K562 (cell line): ENCODE results near the gene SLC49A3. TPM values are rescaled to one million over a fixed set of nuclear protein-coding genes. Genes with fewer than 3 reads are reported as not detected.

Experiments
- ATAC-seq: fragments of 200-7000 bp; cut with Tn5 transposase; 3 replicates; pipeline ENCODE4 v1.9.1; 2020; ENCODE audit warnings: moderate library complexity
- BruUV-seq: library from RNA; stranded (reverse); fragments of 400-500 nt; replicated peaks from 2 replicates; lab custom pipeline; 2021; lab: Mats Ljungman, UMichigan
- CTCF ChIA-PET: fragments of 300-600 bp; formaldehyde crosslinking; extraction: SDS; loops from one replicate; lab custom pipeline; 2021; ENCODE audit warnings: low intra/inter-chr PET ratio; lab: Yijun Ruan, JAX
- POLR2A ChIA-PET: fragments of 300-600, 350-650 bp; sonication (Branson Sonifier 250); formaldehyde crosslinking; extraction: SDS; loops from one replicate; lab custom pipeline; 2021; ENCODE audit warnings: antibody characterized with exemption, inconsistent platforms; lab: Yijun Ruan, JAX
- DNase-seq, 4 experiments: peaks; one replicate each; pipeline versions ENCODE4 v3.0.0 to v3.0.0-alpha.2; 2011 to 2018; ENCODE audit warnings: low spot score in 3 of 4, mixed read lengths in 3 of 4; ENCODE audit errors: extremely low read depth in 1 of 4
- FAIRE-seq: peaks from 2 replicates; lab custom pipeline; 2011; peaks lifted over from hg19 to GRCh38; lab: Jason Lieb, UNC
- H2AFZ ChIP-seq: 2 replicates; pipeline ENCODE4 v1.6.0; 2011; ENCODE audit warnings: low read depth, low read length, control low read depth, inconsistent platforms
- H3K27ac ChIP-seq: fragments of 200-600 bp; 3 replicates; pipeline ENCODE4 v1.8.0; 2011; ENCODE audit warnings: low read depth, mild to moderate bottlenecking, control low read depth, inconsistent platforms, low read length, moderate library complexity, mixed read lengths; ENCODE audit errors: extremely low read depth
- H3K27me3 ChIP-seq, 2 experiments: fragments of 300-600 bp in 1 of 2; 2 replicates in 1 of 2; 3 replicates in 1 of 2; pipeline versions ENCODE4 v1.6.0 to v1.8.0; 2011; ENCODE audit warnings: inconsistent platforms in 2 of 2, low read length in 2 of 2, mild to moderate bottlenecking in 1 of 2, mixed read lengths in 1 of 2, moderate library complexity in 1 of 2; ENCODE audit not compliant: control insufficient read depth in 2 of 2, insufficient read depth in 2 of 2
- H3K36me3 ChIP-seq: fragments of 300-600 bp; 3 replicates; pipeline ENCODE4 v1.8.0; 2011; ENCODE audit warnings: mild to moderate bottlenecking, low read length, inconsistent platforms; ENCODE audit not compliant: control insufficient read depth, insufficient read depth
- H3K4me1 ChIP-seq, 2 experiments: fragments of 200-600 bp in 1 of 2; replicated peaks in 1 of 2; 2 replicates in 1 of 2; 3 replicates in 1 of 2; pipeline versions ENCODE4 v1.5.1 to v1.8.0; 2011; ENCODE audit warnings: inconsistent platforms in 2 of 2, low read length in 2 of 2, mild to moderate bottlenecking in 1 of 2, mixed read lengths in 1 of 2, moderate library complexity in 1 of 2; ENCODE audit not compliant: control insufficient read depth in 2 of 2, insufficient read depth in 2 of 2
- H3K4me2 ChIP-seq: 2 replicates; pipeline ENCODE4 v1.6.1; 2011; ENCODE audit warnings: low read length, control low read depth, inconsistent platforms, mixed read lengths; ENCODE audit not compliant: insufficient read depth
- H3K4me3 ChIP-seq: fragments of 200-600 bp; sonication (generic), shearing (Covaris generic); 2 replicates; pipeline ENCODE4 v1.5.1; 2016; ENCODE audit warnings: control low read depth, inconsistent platforms
- H3K79me2 ChIP-seq: fragments of 200-600 bp; 3 replicates; pipeline ENCODE4 v1.8.0; 2011; ENCODE audit warnings: low read length, inconsistent platforms; ENCODE audit not compliant: control insufficient read depth, insufficient read depth
- H3K9ac ChIP-seq, 2 experiments: 2 replicates each; pipeline versions ENCODE4 v1.6.0 to v1.6.1; 2011; ENCODE audit warnings: low read depth in 2 of 2, low read length in 2 of 2, control low read depth in 1 of 2, inconsistent platforms in 1 of 2, mild to moderate bottlenecking in 1 of 2, mixed read lengths in 1 of 2; ENCODE audit not compliant: insufficient read depth in 1 of 2
- H3K9me1 ChIP-seq: one replicate; pipeline ENCODE4 v1.6.0; 2011; ENCODE audit warnings: inconsistent platforms, mild to moderate bottlenecking, low read length, moderate library complexity; ENCODE audit not compliant: control insufficient read depth, insufficient read depth
- H3K9me3 ChIP-seq: replicated peaks from 2 replicates; pipeline ENCODE4 v1.5.1; 2011; ENCODE audit warnings: low read depth, low read length, inconsistent platforms; ENCODE audit not compliant: control insufficient read depth, insufficient read depth
- H4K20me1 ChIP-seq: replicated peaks from 2 replicates; pipeline ENCODE4 v1.6.1; 2011; ENCODE audit warnings: low read length, inconsistent platforms, mixed read lengths; ENCODE audit not compliant: control insufficient read depth, insufficient read depth
- KDM2B ChIP-seq: fragments of 250-450 bp; sonication (Bioruptor Pico); IDR thresholded peaks from 2 replicates; pipeline ENCODE4 v1.8.0; 2021; ENCODE audit warnings: mild to moderate bottlenecking, moderate library complexity
- RBM22 ChIP-seq: fragments of 200-400 bp; formaldehyde crosslinking; IDR thresholded peaks from 2 replicates; pipeline ENCODE4 v1.6.1; 2018; ENCODE audit warnings: low read length, low read depth; ENCODE audit not compliant: poor library complexity, severe bottlenecking
- TBL1XR1 ChIP-seq, 2 experiments: IDR thresholded peaks; 2 replicates each; pipeline ENCODE4 v1.6.1; 2012; ENCODE audit warnings: improper control_type of control experiment in 2 of 2, low read length in 2 of 2, mild to moderate bottlenecking in 1 of 2
- WGBS: fragments of 100-300 bp; shearing (Covaris generic); methylation state at CpG from one replicate; pipeline ENCODE4 v1.1.6; 2016; ENCODE audit warnings: low coverage, mixed read lengths; ENCODE audit not compliant: insufficient coverage; ENCODE audit errors: missing lambda C conversion rate; 5-methylcytosine and 5-hydroxymethylcytosine counted together
- in situ Hi-C: fragments of 300-500 bp; cut with MboI; formaldehyde crosslinking; loops from 4 replicates; pipeline ENCODE4 v1.15.0; 2018; ENCODE audit warnings: inconsistent platforms, mixed read lengths
- intact Hi-C: fragments of 100-400 bp; cut with micrococcal nuclease; formaldehyde crosslinking; loops from 2 replicates; pipeline ENCODE4 v1.14.2; 2022
- polyA plus RNA-seq, 8 experiments: library from polyadenylated mRNA; depleted of rRNA in 4 of 8; stranded (reverse) in 5 of 8; unstranded in 3 of 8; fragments of >200 nt; fragmentation: Nextera tagmentation in 2 of 8; fragmentation: Illumina TruSeq in 1 of 8; extraction: Ambion mirVana in 2 of 8; extraction: Trizol in 1 of 8; gene quantifications; 2 replicates each; pipeline versions ENCODE4 v1.2.1 to v1.2.3, GENCODE V29; 2011 to 2014; ENCODE audit warnings: inconsistent platforms in 1 of 8, missing spikeins in 1 of 8
- total RNA-seq, 7 experiments: library from RNA; depleted of rRNA in 6 of 7; stranded (reverse); fragments of >200 nt in 6 of 7; fragmentation: Illumina TruSeq in 2 of 7; extraction: Trizol in 2 of 7; gene quantifications; 2 replicates each; pipeline versions ENCODE4 v1.2.1 to v1.2.3, GENCODE V29; 2011 to 2021; ENCODE audit warnings: low replicate concordance in 1 of 7
- TF ChIP-seq, protein P1 (sequence below): sonication (generic); formaldehyde crosslinking; IDR thresholded peaks from 2 replicates; pipeline ENCODE4 v1.4.0; 2020; ENCODE audit warnings: mild to moderate bottlenecking, missing genetic modification reagents
- TF ChIP-seq, protein P2 (sequence below): IDR thresholded peaks from 2 replicates; pipeline ENCODE4 v1.6.1; 2011; ENCODE audit not compliant: insufficient read length; ENCODE audit errors: extremely low read depth

The SLC49A3 gene
- total and polyA plus RNA-seq, 9 of the 15 experiments (the other 6 are each of a cell fraction or from before 2014, with no cell fraction given): 0.24 to 0.41 TPM; not detected in 7

DNA sequence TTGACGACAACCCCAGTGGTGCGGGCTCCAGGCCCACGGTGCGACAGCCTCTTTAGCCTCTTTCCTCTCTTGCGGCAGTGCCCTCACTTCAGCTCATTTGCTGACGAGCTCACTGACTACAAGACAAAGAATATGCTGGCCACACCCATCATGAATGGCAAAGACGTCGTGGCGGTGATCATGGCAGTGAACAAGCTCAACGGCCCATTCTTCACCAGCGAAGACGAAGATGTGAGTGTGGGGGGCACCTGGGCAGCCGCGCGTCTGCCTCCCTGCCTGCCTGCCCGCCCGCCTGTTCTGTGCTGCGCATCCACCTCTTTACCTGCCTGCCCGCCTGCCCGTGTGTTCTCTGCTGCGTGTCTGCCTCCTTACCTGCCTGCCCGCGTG, 54.4 kb downstream of the SLC49A3 start:
- FAIRE-seq: no peak

More for the DNA sequence above, 54.4 kb downstream of the SLC49A3 start:
- intact Hi-C loops (no loop called here), in situ Hi-C loops (no loop called here)
- 1% methylated on average over 21 of the region's 23 CpGs for WGBS
- TF ChIP-seq RBM22 (no peak), KDM2B (CRISPR knock-in tag) (no peak), TBL1XR1 (IDR thresholded peaks at IDR 0.05; ENCODE audit: low read length in 2 of 2) (no peak)
- TF ChIP-seq, protein P1, sequence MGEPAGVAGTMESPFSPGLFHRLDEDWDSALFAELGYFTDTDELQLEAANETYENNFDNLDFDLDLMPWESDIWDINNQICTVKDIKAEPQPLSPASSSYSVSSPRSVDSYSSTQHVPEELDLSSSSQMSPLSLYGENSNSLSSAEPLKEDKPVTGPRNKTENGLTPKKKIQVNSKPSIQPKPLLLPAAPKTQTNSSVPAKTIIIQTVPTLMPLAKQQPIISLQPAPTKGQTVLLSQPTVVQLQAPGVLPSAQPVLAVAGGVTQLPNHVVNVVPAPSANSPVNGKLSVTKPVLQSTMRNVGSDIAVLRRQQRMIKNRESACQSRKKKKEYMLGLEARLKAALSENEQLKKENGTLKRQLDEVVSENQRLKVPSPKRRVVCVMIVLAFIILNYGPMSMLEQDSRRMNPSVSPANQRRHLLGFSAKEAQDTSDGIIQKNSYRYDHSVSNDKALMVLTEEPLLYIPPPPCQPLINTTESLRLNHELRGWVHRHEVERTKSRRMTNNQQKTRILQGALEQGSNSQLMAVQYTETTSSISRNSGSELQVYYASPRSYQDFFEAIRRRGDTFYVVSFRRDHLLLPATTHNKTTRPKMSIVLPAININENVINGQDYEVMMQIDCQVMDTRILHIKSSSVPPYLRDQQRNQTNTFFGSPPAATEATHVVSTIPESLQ: no peak
- TF ChIP-seq, protein P2, sequence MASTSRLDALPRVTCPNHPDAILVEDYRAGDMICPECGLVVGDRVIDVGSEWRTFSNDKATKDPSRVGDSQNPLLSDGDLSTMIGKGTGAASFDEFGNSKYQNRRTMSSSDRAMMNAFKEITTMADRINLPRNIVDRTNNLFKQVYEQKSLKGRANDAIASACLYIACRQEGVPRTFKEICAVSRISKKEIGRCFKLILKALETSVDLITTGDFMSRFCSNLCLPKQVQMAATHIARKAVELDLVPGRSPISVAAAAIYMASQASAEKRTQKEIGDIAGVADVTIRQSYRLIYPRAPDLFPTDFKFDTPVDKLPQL: no peak
- ATAC-seq (no peak; the same call in 2 of the 3 replicates), DNase-seq (no peak)
- ChIA-PET POLR2A (no interaction called here), CTCF (no interaction called here)
- no peak overlapping the region for H3K9ac ChIP-seq
- H4K20me1 ChIP-seq: no peaks in the 10 kb centered on the region
- no peaks in the 10 kb centered on the region for H3K9me1 ChIP-seq
- H3K27ac ChIP-seq: no peak overlapping the region
- peaks cover 23 to 61% of the 10 kb centered on the region in 2 experiments for H3K27me3 ChIP-seq
- no peak overlapping the region for H2AFZ ChIP-seq
- peaks cover 0 to 17% of the 10 kb centered on the region in 2 experiments; a peak in 1 of 5 replicates for H3K4me1 ChIP-seq
- no TSS peak for BruUV-seq
- H3K9me3 ChIP-seq: no peaks in the 10 kb centered on the region; the same call in 1 of the 2 replicates
- H3K4me3 ChIP-seq: no peak overlapping the region
- no peaks in the 10 kb centered on the region for H3K79me2 ChIP-seq
- H3K4me2 ChIP-seq: no peak overlapping the region
- H3K36me3 ChIP-seq: no peaks in the 10 kb centered on the region
